Spinal cord (tissue), 10 donors: ENCODE measurements around the gene ADH1B. TPM values are rescaled to one million over a fixed set of nuclear protein-coding genes. Genes with fewer than 3 reads are reported as not detected.

Experiments
- DNase-seq, 6 donors: peaks; one replicate each; pipeline versions ENCODE4 v3.0.0 to v3.0.0-alpha.2; 2013 to 2015; ENCODE audit warnings: low spot score in 6 of 6, low read depth in 4 of 6
- H3K27ac ChIP-seq: one replicate; pipeline ENCODE4 v1.5.1; 2013; ENCODE audit warnings: low read depth, low read length, control low read depth
- H3K27me3 ChIP-seq: one replicate; pipeline ENCODE4 v1.6.1; 2013; ENCODE audit warnings: low read length; ENCODE audit not compliant: control insufficient read depth, insufficient read depth
- H3K36me3 ChIP-seq: one replicate; pipeline ENCODE4 v1.6.1; 2013; ENCODE audit warnings: low read length; ENCODE audit not compliant: control insufficient read depth, insufficient read depth
- H3K4me1 ChIP-seq: one replicate; pipeline ENCODE4 v1.6.1; 2013; ENCODE audit warnings: low read length; ENCODE audit not compliant: control insufficient read depth, insufficient read depth
- H3K4me3 ChIP-seq: one replicate; pipeline ENCODE4 v1.5.1; 2013; ENCODE audit warnings: low read depth, low read length, control low read depth
- H3K9me3 ChIP-seq: one replicate; pipeline ENCODE4 v1.6.1; 2013; ENCODE audit warnings: low read length; ENCODE audit not compliant: control insufficient read depth, insufficient read depth
- WGBS: methylation state at CpG from one replicate; pipeline ENCODE4 v1.1.5; 2013; ENCODE audit warnings: missing lambda C conversion rate; ENCODE audit not compliant: insufficient coverage; 5-methylcytosine and 5-hydroxymethylcytosine counted together
- polyA plus RNA-seq, 2 donors: library from polyadenylated mRNA; unstranded; fragments of 120-200 nt; gene quantifications; one replicate each; pipeline ENCODE4 v1.2.1, GENCODE V29; 2013; ENCODE audit not compliant: insufficient read length in 2 of 2
- total RNA-seq, 2 donors: library from RNA; depleted of rRNA in 1 of 2; stranded (reverse); fragments of 120-200 nt in 1 of 2; fragments of >200 nt in 1 of 2; gene quantifications; one replicate each; pipeline versions ENCODE4 v1.2.3 to v1.2.4, GENCODE V29; 2013 to 2014
- donor health status: healthy.

ADH1B gene
- total and polyA plus RNA-seq, 4 donors, result 0.33 to 8.4 (median 1.6) TPM

- no peaks in the 10 kb centered on the region for H3K36me3 ChIP-seq
- no peak overlapping the region for H3K4me3 ChIP-seq
- H3K27ac ChIP-seq, result no peak overlapping the region
- H3K27me3 ChIP-seq, result no peaks in the 10 kb centered on the region
- DNase-seq, result no peak
- H3K4me1 ChIP-seq, result no peaks in the 10 kb centered on the region
- WGBS, result 71% methylated on average over 1 of the region's 5 CpGs
- no peaks in the 10 kb centered on the region for H3K9me3 ChIP-seq
These were observed 46.2 kb downstream of the ADH1B start for GRCh38 chr4:99275050-99275449.

GRCh38 chr4:99273704-99274103 lies 47.5 kb downstream of the ADH1B start:
- no peak for DNase-seq
- H3K27ac ChIP-seq, result no peak overlapping the region
- H3K36me3 ChIP-seq, result no peaks in the 10 kb centered on the region
- peaks cover 2% of the 10 kb centered on the region for H3K9me3 ChIP-seq
- H3K4me3 ChIP-seq, result no peak overlapping the region
- no peaks in the 10 kb centered on the region for H3K4me1 ChIP-seq
- WGBS, result 94% methylated on average over 1 of the region's 2 CpGs
- H3K27me3 ChIP-seq, result no peaks in the 10 kb centered on the region

GRCh38 chr4:99264927-99265326 lies 56.3 kb downstream of the ADH1B start:
- Histone ChIP-seq H3K27ac (no peak overlapping the region), H3K4me3 (no peak overlapping the region), H3K27me3 (no peaks in the 10 kb centered on the region), H3K4me1 (no peaks in the 10 kb centered on the region), H3K9me3 (peaks cover 2% of the 10 kb centered on the region), H3K36me3 (no peaks in the 10 kb centered on the region)
- DNase-seq, result no peak

Other genes starting within 250 kb of the ADH1B start
- 100 to 1,000 TPM; 111 to 158 TPM for gene ADH5, start 232.6 kb downstream of the ADH1B start, total RNA-seq
- gene ADH5, start 232.6 kb downstream of the ADH1B start, polyA plus RNA-seq, result 100 to 1,000 TPM; 127 to 132 TPM
- not detected for gene ADH4, start 177.1 kb downstream of the ADH1B start, total RNA-seq
- gene ADH4, start 177.1 kb downstream of the ADH1B start, polyA plus RNA-seq, result under 1 TPM in 1 of 2 donors, not detected in 1; 0.26 TPM
- under 1 TPM in 1 of 2 donors, not detected in 1; 0.11 TPM for gene ADH6, start 102.2 kb downstream of the ADH1B start, total RNA-seq
- under 1 TPM; 0.38 to 0.59 TPM for gene ADH6, start 102.2 kb downstream of the ADH1B start, polyA plus RNA-seq
- under 1 TPM in 1 of 2 donors, not detected in 1; 0.11 TPM for gene ADH1A, start 30.4 kb downstream of the ADH1B start, total RNA-seq
- gene ADH1A, start 30.4 kb downstream of the ADH1B start, polyA plus RNA-seq, result not detected
- 1 to 10 TPM; 1.3 to 2.5 TPM for gene ADH1C, start 31.3 kb upstream of the ADH1B start, total RNA-seq
- gene ADH1C, start 31.3 kb upstream of the ADH1B start, polyA plus RNA-seq, result 1 to 10 TPM; 1.4 to 1.5 TPM
- not detected for gene ADH7, start 113.9 kb upstream of the ADH1B start, total RNA-seq
- not detected for gene ADH7, start 113.9 kb upstream of the ADH1B start, polyA plus RNA-seq
- gene C4orf17, start 189.6 kb upstream of the ADH1B start, total RNA-seq, result not detected
- not detected for gene C4orf17, start 189.6 kb upstream of the ADH1B start, polyA plus RNA-seq
- gene TRMT10A, start 242.6 kb upstream of the ADH1B start, total RNA-seq, result 1 to 10 TPM; 8.9 to 9.1 TPM
- gene TRMT10A, start 242.6 kb upstream of the ADH1B start, polyA plus RNA-seq, result 1 to 10 TPM; 5.3 to 7.4 TPM